ENCODE measurements around the gene CCDC87. TPM values are rescaled to one million over a fixed set of nuclear protein-coding genes. Genes with fewer than 3 reads are reported as not detected.

CCDC87 gene
- total and polyA plus RNA-seq, 4 donors, result 0.14 to 0.17 (median 0.14) TPM; not detected in 1

DNA sequence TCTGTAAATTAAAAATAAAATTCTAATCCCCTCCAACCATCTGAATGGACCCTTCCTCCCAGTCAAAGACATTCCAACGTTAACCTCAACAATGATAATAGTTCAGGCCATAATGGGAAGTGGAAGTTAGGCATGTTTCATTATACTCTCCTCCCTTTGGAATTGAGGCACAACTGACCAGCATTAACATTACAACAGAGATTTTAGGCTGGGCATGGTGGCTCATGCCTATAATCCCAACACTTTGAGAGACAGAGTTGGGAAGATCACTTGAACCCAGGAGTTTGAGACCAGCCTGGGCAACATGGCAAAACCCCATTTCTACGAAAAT is 22.0 kb downstream of the CCDC87 start:
- no peaks in the 10 kb centered on the region for H3K9me3 ChIP-seq (ENCODE audit: control insufficient read depth in 4 of 4, low read length in 3 of 4)
- H3K9ac ChIP-seq (ENCODE audit: low read depth in 1 of 2, low read length in 2 of 2), result no peak overlapping the region
- H3K4me3 ChIP-seq (ENCODE audit: low read depth in 1 of 3, low read length in 3 of 3), result no peak overlapping the region
- no peaks in the 10 kb centered on the region for H3K27me3 ChIP-seq (ENCODE audit: control insufficient read depth in 4 of 4, insufficient read depth in 4 of 4, low read length in 3 of 4)
- no peak for DNase-seq (ENCODE audit: low spot score)
- 83% methylated on average over 2 of the region's 2 CpGs for WGBS
- H3K36me3 ChIP-seq (ENCODE audit: control insufficient read depth in 4 of 4, insufficient read depth in 3 of 4, low read depth in 1 of 4, low read length in 3 of 4), result peaks cover 0 to 3% (median 0%) of the 10 kb centered on the region in 4 donors
- TF ChIP-seq RAD21 (IDR thresholded peaks at IDR 0.05) (no peak), TAF1 (conservative IDR thresholded peaks at IDR 0.05) (no peak), EGR1 (IDR thresholded peaks at IDR 0.05; ENCODE audit: low read depth in 2 of 2) (no peak), SP1 (IDR thresholded peaks at IDR 0.05) (no peak), YY1 (IDR thresholded peaks at IDR 0.05) (no peak), NR2F2 (IDR thresholded peaks at IDR 0.05) (no peak), HNF4G (IDR thresholded peaks at IDR 0.05) (no peak), JUND (IDR thresholded peaks at IDR 0.05) (no peak), GABPA (IDR thresholded peaks at IDR 0.05 in 1 of 2, conservative IDR thresholded peaks at IDR 0.05 in 1 of 2) (no peak), HNF4A (conservative IDR thresholded peaks at IDR 0.05) (no peak), FOXA2 (IDR thresholded peaks at IDR 0.05) (no peak), RXRA (IDR thresholded peaks at IDR 0.05) (no peak), FOXA1 (IDR thresholded peaks at IDR 0.05) (no peak)
- TF ChIP-seq, protein P1, sequence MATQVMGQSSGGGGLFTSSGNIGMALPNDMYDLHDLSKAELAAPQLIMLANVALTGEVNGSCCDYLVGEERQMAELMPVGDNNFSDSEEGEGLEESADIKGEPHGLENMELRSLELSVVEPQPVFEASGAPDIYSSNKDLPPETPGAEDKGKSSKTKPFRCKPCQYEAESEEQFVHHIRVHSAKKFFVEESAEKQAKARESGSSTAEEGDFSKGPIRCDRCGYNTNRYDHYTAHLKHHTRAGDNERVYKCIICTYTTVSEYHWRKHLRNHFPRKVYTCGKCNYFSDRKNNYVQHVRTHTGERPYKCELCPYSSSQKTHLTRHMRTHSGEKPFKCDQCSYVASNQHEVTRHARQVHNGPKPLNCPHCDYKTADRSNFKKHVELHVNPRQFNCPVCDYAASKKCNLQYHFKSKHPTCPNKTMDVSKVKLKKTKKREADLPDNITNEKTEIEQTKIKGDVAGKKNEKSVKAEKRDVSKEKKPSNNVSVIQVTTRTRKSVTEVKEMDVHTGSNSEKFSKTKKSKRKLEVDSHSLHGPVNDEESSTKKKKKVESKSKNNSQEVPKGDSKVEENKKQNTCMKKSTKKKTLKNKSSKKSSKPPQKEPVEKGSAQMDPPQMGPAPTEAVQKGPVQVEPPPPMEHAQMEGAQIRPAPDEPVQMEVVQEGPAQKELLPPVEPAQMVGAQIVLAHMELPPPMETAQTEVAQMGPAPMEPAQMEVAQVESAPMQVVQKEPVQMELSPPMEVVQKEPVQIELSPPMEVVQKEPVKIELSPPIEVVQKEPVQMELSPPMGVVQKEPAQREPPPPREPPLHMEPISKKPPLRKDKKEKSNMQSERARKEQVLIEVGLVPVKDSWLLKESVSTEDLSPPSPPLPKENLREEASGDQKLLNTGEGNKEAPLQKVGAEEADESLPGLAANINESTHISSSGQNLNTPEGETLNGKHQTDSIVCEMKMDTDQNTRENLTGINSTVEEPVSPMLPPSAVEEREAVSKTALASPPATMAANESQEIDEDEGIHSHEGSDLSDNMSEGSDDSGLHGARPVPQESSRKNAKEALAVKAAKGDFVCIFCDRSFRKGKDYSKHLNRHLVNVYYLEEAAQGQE (IDR thresholded peaks at IDR 0.05), result no peak
- TF ChIP-seq, protein P2, sequence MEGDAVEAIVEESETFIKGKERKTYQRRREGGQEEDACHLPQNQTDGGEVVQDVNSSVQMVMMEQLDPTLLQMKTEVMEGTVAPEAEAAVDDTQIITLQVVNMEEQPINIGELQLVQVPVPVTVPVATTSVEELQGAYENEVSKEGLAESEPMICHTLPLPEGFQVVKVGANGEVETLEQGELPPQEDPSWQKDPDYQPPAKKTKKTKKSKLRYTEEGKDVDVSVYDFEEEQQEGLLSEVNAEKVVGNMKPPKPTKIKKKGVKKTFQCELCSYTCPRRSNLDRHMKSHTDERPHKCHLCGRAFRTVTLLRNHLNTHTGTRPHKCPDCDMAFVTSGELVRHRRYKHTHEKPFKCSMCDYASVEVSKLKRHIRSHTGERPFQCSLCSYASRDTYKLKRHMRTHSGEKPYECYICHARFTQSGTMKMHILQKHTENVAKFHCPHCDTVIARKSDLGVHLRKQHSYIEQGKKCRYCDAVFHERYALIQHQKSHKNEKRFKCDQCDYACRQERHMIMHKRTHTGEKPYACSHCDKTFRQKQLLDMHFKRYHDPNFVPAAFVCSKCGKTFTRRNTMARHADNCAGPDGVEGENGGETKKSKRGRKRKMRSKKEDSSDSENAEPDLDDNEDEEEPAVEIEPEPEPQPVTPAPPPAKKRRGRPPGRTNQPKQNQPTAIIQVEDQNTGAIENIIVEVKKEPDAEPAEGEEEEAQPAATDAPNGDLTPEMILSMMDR (IDR thresholded peaks at IDR 0.05; ENCODE audit: low read depth, low read length, missing input control), result no peak
- TF ChIP-seq, protein P3, sequence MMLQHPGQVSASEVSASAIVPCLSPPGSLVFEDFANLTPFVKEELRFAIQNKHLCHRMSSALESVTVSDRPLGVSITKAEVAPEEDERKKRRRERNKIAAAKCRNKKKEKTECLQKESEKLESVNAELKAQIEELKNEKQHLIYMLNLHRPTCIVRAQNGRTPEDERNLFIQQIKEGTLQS (IDR thresholded peaks at IDR 0.05), result no peak
- TF ChIP-seq, protein P4, sequence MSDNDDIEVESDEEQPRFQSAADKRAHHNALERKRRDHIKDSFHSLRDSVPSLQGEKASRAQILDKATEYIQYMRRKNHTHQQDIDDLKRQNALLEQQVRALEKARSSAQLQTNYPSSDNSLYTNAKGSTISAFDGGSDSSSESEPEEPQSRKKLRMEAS (IDR thresholded peaks at IDR 0.05), result no peak
- TF ChIP-seq, protein P5, sequence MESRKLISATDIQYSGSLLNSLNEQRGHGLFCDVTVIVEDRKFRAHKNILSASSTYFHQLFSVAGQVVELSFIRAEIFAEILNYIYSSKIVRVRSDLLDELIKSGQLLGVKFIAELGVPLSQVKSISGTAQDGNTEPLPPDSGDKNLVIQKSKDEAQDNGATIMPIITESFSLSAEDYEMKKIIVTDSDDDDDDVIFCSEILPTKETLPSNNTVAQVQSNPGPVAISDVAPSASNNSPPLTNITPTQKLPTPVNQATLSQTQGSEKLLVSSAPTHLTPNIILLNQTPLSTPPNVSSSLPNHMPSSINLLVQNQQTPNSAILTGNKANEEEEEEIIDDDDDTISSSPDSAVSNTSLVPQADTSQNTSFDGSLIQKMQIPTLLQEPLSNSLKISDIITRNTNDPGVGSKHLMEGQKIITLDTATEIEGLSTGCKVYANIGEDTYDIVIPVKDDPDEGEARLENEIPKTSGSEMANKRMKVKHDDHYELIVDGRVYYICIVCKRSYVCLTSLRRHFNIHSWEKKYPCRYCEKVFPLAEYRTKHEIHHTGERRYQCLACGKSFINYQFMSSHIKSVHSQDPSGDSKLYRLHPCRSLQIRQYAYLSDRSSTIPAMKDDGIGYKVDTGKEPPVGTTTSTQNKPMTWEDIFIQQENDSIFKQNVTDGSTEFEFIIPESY (IDR thresholded peaks at IDR 0.05), result no peak
- H3K4me1 ChIP-seq (ENCODE audit: control insufficient read depth in 4 of 4, insufficient read depth in 4 of 4, low read length in 3 of 4), result peaks cover 2 to 14% (median 8%) of the 10 kb centered on the region in 4 donors
- no peak overlapping the region for H3K27ac ChIP-seq (ENCODE audit: low read depth in 1 of 2, low read length in 2 of 2)

Measured in liver (tissue), 9 donors.